Choroid plexus epithelial cell (primary cell): ENCODE results near the gene HAUS8.
"Not testable (repeated sequence)": the region's sequence is repeated elsewhere in the genome, so short reads cannot be mapped to it uniquely, and the experiment has no call there.

ENCODE experiments used
- DNase-seq: peaks from one replicate; pipeline ENCODE4 v3.0.0-alpha.2; 2010; ENCODE audit warnings: low read depth
- H3K4me3 ChIP-seq: 2 replicates; pipeline ENCODE4 v1.5.1; 2011; ENCODE audit warnings: low read depth, mild to moderate bottlenecking, control low read depth, low read length, moderate library complexity
- TF ChIP-seq, protein P1 (sequence below): conservative IDR thresholded peaks from 2 replicates; pipeline ENCODE4 v1.5.1; 2011; ENCODE audit warnings: low read depth, mild to moderate bottlenecking, control low read depth, inconsistent platforms, low read length, moderate library complexity

Gene HAUS8

GRCh38 chr19:17109300-17109699 lies 34.0 kb upstream of the HAUS8 start:
- H3K4me3 ChIP-seq, result no peak overlapping the region
- TF ChIP-seq, protein P1, sequence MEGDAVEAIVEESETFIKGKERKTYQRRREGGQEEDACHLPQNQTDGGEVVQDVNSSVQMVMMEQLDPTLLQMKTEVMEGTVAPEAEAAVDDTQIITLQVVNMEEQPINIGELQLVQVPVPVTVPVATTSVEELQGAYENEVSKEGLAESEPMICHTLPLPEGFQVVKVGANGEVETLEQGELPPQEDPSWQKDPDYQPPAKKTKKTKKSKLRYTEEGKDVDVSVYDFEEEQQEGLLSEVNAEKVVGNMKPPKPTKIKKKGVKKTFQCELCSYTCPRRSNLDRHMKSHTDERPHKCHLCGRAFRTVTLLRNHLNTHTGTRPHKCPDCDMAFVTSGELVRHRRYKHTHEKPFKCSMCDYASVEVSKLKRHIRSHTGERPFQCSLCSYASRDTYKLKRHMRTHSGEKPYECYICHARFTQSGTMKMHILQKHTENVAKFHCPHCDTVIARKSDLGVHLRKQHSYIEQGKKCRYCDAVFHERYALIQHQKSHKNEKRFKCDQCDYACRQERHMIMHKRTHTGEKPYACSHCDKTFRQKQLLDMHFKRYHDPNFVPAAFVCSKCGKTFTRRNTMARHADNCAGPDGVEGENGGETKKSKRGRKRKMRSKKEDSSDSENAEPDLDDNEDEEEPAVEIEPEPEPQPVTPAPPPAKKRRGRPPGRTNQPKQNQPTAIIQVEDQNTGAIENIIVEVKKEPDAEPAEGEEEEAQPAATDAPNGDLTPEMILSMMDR, result no peak
- DNase-seq, result no peak

- H3K4me3 ChIP-seq, result no peak overlapping the region
Observed at GRCh38 chr19:17108453-17108784, 33.2 kb upstream of the HAUS8 start.

GRCh38 chr19:17107546-17108452 lies 32.5 kb upstream of the HAUS8 start:
- TF ChIP-seq, protein P1, result no peak
- H3K4me3 ChIP-seq, result no peak overlapping the region
- peak; percentile 89 for DNase-seq

More at GRCh38 chr19:17108453-17108784, 33.2 kb upstream of the HAUS8 start:
- TF ChIP-seq, protein P1, result no peak
- DNase-seq, result no peak

DNA sequence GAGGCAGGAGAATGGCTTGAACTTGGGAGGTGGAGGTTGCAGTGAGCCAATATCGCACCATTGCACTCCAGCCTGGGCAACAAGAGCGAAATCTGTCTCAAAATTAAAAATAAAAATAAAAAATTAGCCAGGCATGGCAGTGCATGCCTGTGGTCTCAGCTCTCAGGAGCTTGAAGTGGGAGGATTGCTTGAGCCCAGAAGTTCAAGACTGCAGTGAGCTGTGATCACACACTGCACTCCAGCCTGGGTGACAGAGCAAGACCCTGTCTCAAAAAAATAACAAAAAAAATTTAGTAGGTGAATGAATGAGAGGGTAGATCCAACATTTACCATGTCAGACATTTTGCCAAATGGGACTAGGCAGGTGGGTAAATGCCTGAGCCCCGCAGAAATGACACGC lies 31.7 kb upstream of the HAUS8 start:
- H3K4me3 ChIP-seq, DNase-seq: not testable (repeated sequence)

GRCh38 chr19:17105556-17105955 lies 30.3 kb upstream of the HAUS8 start:
- no peak overlapping the region for H3K4me3 ChIP-seq
- TF ChIP-seq, protein P1, result no peak

GRCh38 chr19:17104679-17105078 lies 29.4 kb upstream of the HAUS8 start:
- no peak overlapping the region for H3K4me3 ChIP-seq
- TF ChIP-seq, protein P1, result no peak
- no peak for DNase-seq

More at GRCh38 chr19:17105556-17105955, 30.3 kb upstream of the HAUS8 start:
- DNase-seq, result no peak

DNA sequence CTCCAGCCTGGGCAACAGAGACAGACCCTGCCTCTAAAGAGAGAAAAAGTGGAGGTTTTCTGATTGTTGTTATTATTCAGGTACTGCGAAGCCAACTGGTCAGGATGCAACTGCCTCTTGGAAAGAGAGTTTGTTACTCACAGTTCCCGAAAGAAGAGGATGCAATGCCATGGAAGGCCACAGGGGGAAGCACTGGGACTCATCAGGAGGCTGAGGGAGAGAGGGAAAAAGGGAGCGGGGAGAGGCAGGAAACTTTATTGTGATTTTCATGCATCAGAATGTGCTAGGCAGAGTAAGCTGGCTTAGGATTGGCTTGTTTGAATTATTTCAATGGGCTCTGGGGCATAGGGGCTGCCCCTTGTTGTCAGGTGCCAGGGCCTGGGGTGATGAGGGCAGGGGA lies 27.9 kb upstream of the HAUS8 start:
- TF ChIP-seq, protein P1, result peak; percentile 76
- H3K4me3 ChIP-seq, result no peak overlapping the region
- peak; percentile 41 for DNase-seq
